Measurements from ENCODE around the gene NCOA7. TPM values are rescaled to one million over a fixed set of nuclear protein-coding genes. Genes with fewer than 3 reads are reported as not detected.

Gene NCOA7
- total RNA-seq, 4 donors from 2014 or later, result 16.7 to 28.3 (median 21.2) TPM

- Histone ChIP-seq H3K36me3 (no peaks in the 10 kb centered on the region), H3K4me1 (peaks cover 8 to 27% (median 11%) of the 10 kb centered on the region in 4 donors), H3K9me3 (no peaks in the 10 kb centered on the region), H3K4me3 (peak overlapping the region in 3 of 4 donors; percentile 66 to 85 (median 83)), H3K27me3 (no peaks in the 10 kb centered on the region), H3K27ac (peak overlapping the region; percentile 90 to 95 (median 92))
- 37 to 46% methylated on average over 5 of the region's 5 CpGs for WGBS, 2 donors (ENCODE audit: low coverage in 1 of 2)
- no peak for DNase-seq
- in situ Hi-C loops (cut with MboI; ENCODE audit: low pct_ligation_motif_present in 1 of 4, low pct_unique_long_range_greater_than_20kb in 1 of 4, low sequenced_read_pairs in 3 of 4), result loop anchor here (10.0 to 25.0 kb wide), 4 partner anchors 101 to 644 kb away; partner anchors contain the start of genes HDDC2 (in 3 of the 4) and NCOA7 (in 1 of the 4)
- no peak for TF ChIP-seq EP300 (IDR thresholded peaks at IDR 0.05; ENCODE audit: low read depth)
- no peak for TF ChIP-seq POLR2AphosphoS5 (IDR thresholded peaks at IDR 0.05)
- TF ChIP-seq CTCF (IDR thresholded peaks at IDR 0.05), result no peak
- no peak for TF ChIP-seq POLR2A (IDR thresholded peaks at IDR 0.05)
- intact Hi-C loops (cut with DNase I; ENCODE audit: low total_unique reads), result loop anchor here (10.0 kb wide), 1 partner anchor 171 kb away; no protein-coding TSS in a partner anchor
Measured at GRCh38 chr6:125955973-125956372, 165.2 kb downstream of the NCOA7 start.

- Histone ChIP-seq H3K36me3 (no peaks in the 10 kb centered on the region), H3K4me1 (peaks cover 8 to 27% (median 11%) of the 10 kb centered on the region in 4 donors), H3K4me3 (peak within 1 kb of the TSS; percentile 66 to 85 (median 84)), H3K27me3 (no peaks in the 10 kb centered on the region), H3K27ac (peak within 1 kb of the TSS; percentile 90 to 95 (median 92)), H3K9me3 (no peaks in the 10 kb centered on the region)
- in situ Hi-C loops (cut with MboI; ENCODE audit: low pct_ligation_motif_present in 1 of 4, low pct_unique_long_range_greater_than_20kb in 1 of 4, low sequenced_read_pairs in 3 of 4), result loop anchor here (10.0 to 25.0 kb wide), 4 partner anchors 102 to 644 kb away; partner anchors contain the start of genes HDDC2 (in 3 of the 4) and NCOA7 (in 1 of the 4)
- peak; percentile 57 for TF ChIP-seq POLR2A (IDR thresholded peaks at IDR 0.05)
- TF ChIP-seq CTCF (IDR thresholded peaks at IDR 0.05), result peak; percentile 96 to 100 (median 98)
- no peak for TF ChIP-seq EP300 (IDR thresholded peaks at IDR 0.05; ENCODE audit: low read depth)
- TF ChIP-seq POLR2AphosphoS5 (IDR thresholded peaks at IDR 0.05), result peak; percentile 80 to 86 (median 84)
- 0% methylated on average over 5 to 37 of the region's 82 CpGs for WGBS, 2 donors (ENCODE audit: low coverage in 1 of 2)
- intact Hi-C loops (cut with DNase I; ENCODE audit: low total_unique reads), result loop anchor here (10.0 kb wide), 1 partner anchor 172 kb away; no protein-coding TSS in a partner anchor
- DNase-seq, result peak; percentile 99
Measured at GRCh38 chr6:125956506-125957390, 166.0 kb downstream of the NCOA7 start, which contains the start of gene HINT3. TSS of gene HINT3 (plus strand) at chr6:125956770. CDS start at chr6:125956978, 208 bp downstream.

GRCh38 chr6:125957391-125957693 is 166.6 kb downstream of the NCOA7 start:
- no peaks in the 10 kb centered on the region for H3K36me3 ChIP-seq
- intact Hi-C loops (cut with DNase I; ENCODE audit: low total_unique reads) (loop anchor here (10.0 kb wide), 1 partner anchor 173 kb away; no protein-coding TSS in a partner anchor), in situ Hi-C loops (cut with MboI; ENCODE audit: low pct_ligation_motif_present in 1 of 4, low pct_unique_long_range_greater_than_20kb in 1 of 4, low sequenced_read_pairs in 3 of 4) (loop anchor here (10.0 to 25.0 kb wide), 4 partner anchors 103 to 645 kb away; partner anchors contain the start of genes HDDC2 (in 3 of the 4) and NCOA7 (in 1 of the 4))
- no peaks in the 10 kb centered on the region for H3K27me3 ChIP-seq
- no peak for DNase-seq
- no peaks in the 10 kb centered on the region for H3K9me3 ChIP-seq
- H3K4me1 ChIP-seq, result peaks cover 8 to 27% (median 11%) of the 10 kb centered on the region in 4 donors
- peak overlapping the region; percentile 90 to 95 (median 92) for H3K27ac ChIP-seq
- H3K4me3 ChIP-seq, result peak overlapping the region; percentile 66 to 85 (median 84)
- TF ChIP-seq POLR2AphosphoS5 (IDR thresholded peaks at IDR 0.05) (no peak), POLR2A (IDR thresholded peaks at IDR 0.05) (no peak), CTCF (IDR thresholded peaks at IDR 0.05) (no peak), EP300 (IDR thresholded peaks at IDR 0.05; ENCODE audit: low read depth) (no peak)
- WGBS, 2 donors (ENCODE audit: low coverage in 1 of 2), result 0 to 4% methylated on average over 1 to 3 of the region's 3 CpGs

- H3K27me3 ChIP-seq, result no peaks in the 10 kb centered on the region
- WGBS, 2 donors (ENCODE audit: low coverage in 1 of 2), result 0 to 21% methylated on average over 3 to 4 of the region's 4 CpGs
- H3K4me1 ChIP-seq, result peaks cover 8 to 27% (median 11%) of the 10 kb centered on the region in 4 donors
- no peaks in the 10 kb centered on the region for H3K9me3 ChIP-seq
- no peaks in the 10 kb centered on the region for H3K36me3 ChIP-seq
- intact Hi-C loops (cut with DNase I; ENCODE audit: low total_unique reads) (loop anchor here (10.0 kb wide), 1 partner anchor 173 kb away; no protein-coding TSS in a partner anchor), in situ Hi-C loops (cut with MboI; ENCODE audit: low pct_ligation_motif_present in 1 of 4, low pct_unique_long_range_greater_than_20kb in 1 of 4, low sequenced_read_pairs in 3 of 4) (loop anchor here (10.0 to 25.0 kb wide), 4 partner anchors 103 to 646 kb away; partner anchors contain the start of genes HDDC2 (in 3 of the 4) and NCOA7 (in 1 of the 4))
- H3K4me3 ChIP-seq, result peak overlapping the region in 3 of 4 donors; percentile 66 to 85 (median 83)
- TF ChIP-seq EP300 (IDR thresholded peaks at IDR 0.05; ENCODE audit: low read depth) (no peak), POLR2AphosphoS5 (IDR thresholded peaks at IDR 0.05) (peak in 2 of 3 donors; percentile 20 to 23)
- H3K27ac ChIP-seq, result peak overlapping the region; percentile 90 to 95 (median 92)
- DNase-seq, result peak; percentile 24
Measured at GRCh38 chr6:125957845-125958244, 167.1 kb downstream of the NCOA7 start.
